B cell (primary cell): ENCODE data around the gene UBQLN3.

ENCODE experiments used
- EZH2 ChIP-seq: IDR thresholded peaks from 2 replicates; pipeline ENCODE4 v1.6.1; 2012; ENCODE audit warnings: borderline replicate concordance, low read depth, mild to moderate bottlenecking, moderate library complexity, low read length; ENCODE audit not compliant: insufficient read depth, poor library complexity, severe bottlenecking
- TF ChIP-seq, protein P1 (sequence below): fragments of 200-600 bp; IDR thresholded peaks from one replicate; pipeline ENCODE4 v1.8.0; 2022; ENCODE audit warnings: antibody characterized with exemption, mild to moderate bottlenecking

DNA sequence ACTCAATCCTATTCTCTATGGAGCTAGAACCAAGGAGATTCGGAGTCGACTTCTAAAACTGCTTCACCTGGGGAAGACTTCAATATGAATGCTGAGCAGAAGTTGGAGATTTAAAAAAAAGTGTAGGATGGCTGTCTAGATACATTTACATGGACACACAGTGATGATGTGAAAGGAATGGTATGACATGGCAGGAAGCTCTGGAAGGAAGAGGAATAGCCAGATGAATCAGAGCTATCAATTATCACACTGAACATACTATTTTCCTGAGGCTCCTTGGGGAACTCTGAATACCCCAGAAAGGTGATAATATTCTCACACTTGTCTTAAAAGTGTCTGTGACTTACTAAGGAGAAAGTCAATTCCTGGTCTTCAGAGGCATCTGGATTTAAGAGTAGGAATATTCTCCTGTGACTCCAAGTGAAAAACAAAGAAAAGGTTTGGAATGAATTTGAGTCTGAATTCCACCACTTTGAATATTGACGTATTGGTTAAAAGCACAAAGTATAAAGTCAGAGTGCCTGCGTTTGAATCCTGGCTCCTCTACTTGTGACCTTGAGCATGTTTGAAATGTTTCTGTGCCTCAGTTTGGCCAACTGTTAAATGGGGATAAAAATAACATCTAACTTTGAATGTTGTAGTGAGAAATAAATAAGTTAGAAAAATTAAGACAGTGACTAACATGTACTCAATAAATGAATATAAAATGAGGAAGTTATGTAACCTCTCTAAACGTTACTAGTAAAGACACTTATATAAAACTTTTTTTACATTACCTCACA, 20.0 kb downstream of the UBQLN3 start:
- TF ChIP-seq, protein P1, sequence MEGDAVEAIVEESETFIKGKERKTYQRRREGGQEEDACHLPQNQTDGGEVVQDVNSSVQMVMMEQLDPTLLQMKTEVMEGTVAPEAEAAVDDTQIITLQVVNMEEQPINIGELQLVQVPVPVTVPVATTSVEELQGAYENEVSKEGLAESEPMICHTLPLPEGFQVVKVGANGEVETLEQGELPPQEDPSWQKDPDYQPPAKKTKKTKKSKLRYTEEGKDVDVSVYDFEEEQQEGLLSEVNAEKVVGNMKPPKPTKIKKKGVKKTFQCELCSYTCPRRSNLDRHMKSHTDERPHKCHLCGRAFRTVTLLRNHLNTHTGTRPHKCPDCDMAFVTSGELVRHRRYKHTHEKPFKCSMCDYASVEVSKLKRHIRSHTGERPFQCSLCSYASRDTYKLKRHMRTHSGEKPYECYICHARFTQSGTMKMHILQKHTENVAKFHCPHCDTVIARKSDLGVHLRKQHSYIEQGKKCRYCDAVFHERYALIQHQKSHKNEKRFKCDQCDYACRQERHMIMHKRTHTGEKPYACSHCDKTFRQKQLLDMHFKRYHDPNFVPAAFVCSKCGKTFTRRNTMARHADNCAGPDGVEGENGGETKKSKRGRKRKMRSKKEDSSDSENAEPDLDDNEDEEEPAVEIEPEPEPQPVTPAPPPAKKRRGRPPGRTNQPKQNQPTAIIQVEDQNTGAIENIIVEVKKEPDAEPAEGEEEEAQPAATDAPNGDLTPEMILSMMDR, result no peak
- no peak for TF ChIP-seq EZH2
